B cell (primary cell): ENCODE results near the gene DAB2IP.

Experiments
- CTCF ChIP-seq: fragments of 200-600 bp; IDR thresholded peaks from one replicate; pipeline ENCODE4 v1.8.0; 2022; ENCODE audit warnings: antibody characterized with exemption, mild to moderate bottlenecking
- EZH2 ChIP-seq: IDR thresholded peaks from 2 replicates; pipeline ENCODE4 v1.6.1; 2012; ENCODE audit warnings: borderline replicate concordance, low read depth, mild to moderate bottlenecking, moderate library complexity, low read length; ENCODE audit not compliant: insufficient read depth, poor library complexity, severe bottlenecking

GRCh38 chr9:121783111-121783510 lies 131.7 kb downstream of the DAB2IP start:
- TF ChIP-seq EZH2 (no peak), CTCF (no peak)
